Omental fat pad (tissue), 4 donors: Measurements from ENCODE around the gene IRX4. TPM values are rescaled to one million over a fixed set of nuclear protein-coding genes. Genes with fewer than 3 reads are reported as not detected.
"Not testable (repeated sequence)": the region's sequence is repeated elsewhere in the genome, so short reads cannot be mapped to it uniquely, and the experiment has no call there.

Experiments used
- ATAC-seq: fragments of 150-250 bp; one replicate; pipeline ENCODE4 v1.9.1; 2016; ENCODE audit warnings: mild to moderate bottlenecking, moderate library complexity; ENCODE audit not compliant: low FRiP score
- DNase-seq: peaks from one replicate; pipeline ENCODE4 v3.0.0-alpha.2; 2019; ENCODE audit warnings: low spot score
- total RNA-seq, 4 donors: library from RNA; depleted of rRNA; stranded (reverse); fragments of >200 nt; gene quantifications; one replicate each; pipeline ENCODE4 v1.1.0, GENCODE V29; 2016
- TF ChIP-seq, protein P1 (sequence below), 3 donors: fragments of 450-650 bp; IDR thresholded peaks; one replicate each; pipeline ENCODE4 v1.5.1; 2016 to 2017; ENCODE audit warnings: antibody characterized with exemption in 3 of 3, mild to moderate bottlenecking in 3 of 3, moderate library complexity in 2 of 3

Gene IRX4
- total RNA-seq, 4 donors from 2014 or later, result not detected

DNA sequence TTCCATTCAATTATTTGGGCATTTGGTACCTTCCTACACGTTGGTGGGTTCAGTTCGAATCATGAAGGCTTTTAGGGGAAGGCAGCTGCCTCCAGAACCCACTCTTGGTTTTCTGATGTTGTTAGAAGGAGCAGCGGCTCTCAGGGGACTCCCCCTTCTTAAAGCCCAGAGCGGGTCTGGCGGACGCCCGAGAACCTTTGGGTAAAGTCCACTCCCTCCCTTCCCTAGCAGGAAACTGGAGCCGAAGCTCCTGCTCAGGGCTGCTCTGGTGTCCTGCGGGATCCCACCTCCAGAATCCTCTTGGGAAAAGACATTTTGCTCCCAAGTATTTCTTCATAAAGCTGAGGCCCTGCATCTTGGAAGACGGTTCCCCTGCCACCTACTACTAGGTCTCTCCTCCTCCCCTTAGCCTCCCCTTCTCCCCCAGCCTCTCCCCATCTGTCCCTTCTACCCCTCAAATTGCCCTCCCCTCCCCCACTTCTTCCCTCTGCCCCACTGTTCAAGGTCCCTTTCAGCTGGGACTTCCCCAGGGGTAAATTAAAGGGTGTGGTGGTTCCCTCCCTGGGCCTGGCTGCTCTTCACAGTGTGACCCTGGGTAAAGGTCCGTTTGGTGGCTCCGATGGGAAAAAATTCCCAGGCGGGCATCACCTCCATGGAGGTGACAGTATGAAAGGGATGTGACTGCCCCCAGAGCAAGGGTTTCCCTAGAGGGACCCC, 9.3 kb downstream of the IRX4 start:
- no peak for ATAC-seq
- TF ChIP-seq, protein P1, sequence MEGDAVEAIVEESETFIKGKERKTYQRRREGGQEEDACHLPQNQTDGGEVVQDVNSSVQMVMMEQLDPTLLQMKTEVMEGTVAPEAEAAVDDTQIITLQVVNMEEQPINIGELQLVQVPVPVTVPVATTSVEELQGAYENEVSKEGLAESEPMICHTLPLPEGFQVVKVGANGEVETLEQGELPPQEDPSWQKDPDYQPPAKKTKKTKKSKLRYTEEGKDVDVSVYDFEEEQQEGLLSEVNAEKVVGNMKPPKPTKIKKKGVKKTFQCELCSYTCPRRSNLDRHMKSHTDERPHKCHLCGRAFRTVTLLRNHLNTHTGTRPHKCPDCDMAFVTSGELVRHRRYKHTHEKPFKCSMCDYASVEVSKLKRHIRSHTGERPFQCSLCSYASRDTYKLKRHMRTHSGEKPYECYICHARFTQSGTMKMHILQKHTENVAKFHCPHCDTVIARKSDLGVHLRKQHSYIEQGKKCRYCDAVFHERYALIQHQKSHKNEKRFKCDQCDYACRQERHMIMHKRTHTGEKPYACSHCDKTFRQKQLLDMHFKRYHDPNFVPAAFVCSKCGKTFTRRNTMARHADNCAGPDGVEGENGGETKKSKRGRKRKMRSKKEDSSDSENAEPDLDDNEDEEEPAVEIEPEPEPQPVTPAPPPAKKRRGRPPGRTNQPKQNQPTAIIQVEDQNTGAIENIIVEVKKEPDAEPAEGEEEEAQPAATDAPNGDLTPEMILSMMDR (IDR thresholded peaks at IDR 0.05), result no peak

DNA sequence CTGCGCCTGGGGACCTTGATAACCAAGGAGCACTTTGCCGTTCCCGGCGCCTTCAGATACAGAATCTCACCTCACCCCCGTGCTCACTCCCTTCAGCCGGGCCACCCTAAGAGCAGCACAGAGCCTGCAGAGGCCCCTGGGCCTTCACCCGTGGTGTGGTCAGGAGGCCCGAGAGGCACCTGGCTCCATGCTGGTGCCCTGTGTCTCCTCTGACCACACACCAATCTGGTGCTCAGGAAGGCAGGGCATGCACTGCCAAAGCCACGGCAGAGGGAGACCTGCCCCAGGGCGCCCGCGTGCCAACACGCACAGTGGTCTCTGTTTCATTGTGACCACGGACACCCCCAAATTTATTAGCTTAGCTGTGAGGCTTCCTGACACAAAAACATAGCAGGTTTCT, 11.3 kb downstream of the IRX4 start:
- DNase-seq (no peak), ATAC-seq (no peak)
- TF ChIP-seq, protein P1 (IDR thresholded peaks at IDR 0.05), result no peak

More for the DNA sequence above, 9.3 kb downstream of the IRX4 start:
- DNase-seq, result no peak

DNA sequence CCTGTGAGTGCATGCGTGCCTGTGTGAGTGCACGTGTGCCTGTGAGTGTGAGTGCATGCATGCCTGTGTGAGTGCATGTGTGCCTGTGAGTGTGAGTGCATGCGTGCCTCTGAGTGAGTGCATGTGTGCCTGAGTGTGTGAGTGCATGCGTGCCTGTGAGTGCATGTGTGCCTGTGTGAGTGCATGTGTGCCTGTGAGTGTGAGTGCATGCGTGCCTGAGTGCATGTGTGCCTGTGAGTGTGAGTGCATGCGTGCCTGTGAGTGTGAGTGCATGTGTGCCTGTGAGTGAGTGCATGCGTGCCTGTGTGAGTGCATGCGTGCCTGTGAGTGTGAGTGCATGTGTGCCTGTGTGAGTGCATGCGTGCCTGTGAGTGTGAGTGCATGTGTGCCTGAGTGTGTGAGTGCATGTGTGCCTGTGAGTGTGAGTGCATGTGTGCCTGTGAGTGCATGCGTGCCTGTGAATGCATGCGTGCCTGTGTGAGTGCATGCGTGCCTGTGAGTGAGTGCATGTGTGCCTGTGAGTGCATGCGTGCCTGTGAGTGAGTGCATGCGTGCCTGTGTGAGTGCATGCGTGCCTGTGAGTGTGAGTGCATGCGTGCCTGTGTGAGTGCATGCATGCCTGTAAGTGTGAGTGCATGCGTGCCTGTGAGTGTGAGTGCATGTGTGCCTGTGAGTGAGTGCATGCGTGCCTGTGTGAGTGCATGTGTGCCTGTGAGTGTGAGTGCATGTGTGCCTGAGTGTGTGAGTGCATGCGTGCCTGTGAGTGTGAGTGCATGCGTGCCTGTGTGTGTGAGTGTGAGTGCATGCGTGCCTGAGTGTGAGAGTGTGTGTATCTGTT, 12.1 kb downstream of the IRX4 start:
- DNase-seq, result not testable (repeated sequence)

DNA sequence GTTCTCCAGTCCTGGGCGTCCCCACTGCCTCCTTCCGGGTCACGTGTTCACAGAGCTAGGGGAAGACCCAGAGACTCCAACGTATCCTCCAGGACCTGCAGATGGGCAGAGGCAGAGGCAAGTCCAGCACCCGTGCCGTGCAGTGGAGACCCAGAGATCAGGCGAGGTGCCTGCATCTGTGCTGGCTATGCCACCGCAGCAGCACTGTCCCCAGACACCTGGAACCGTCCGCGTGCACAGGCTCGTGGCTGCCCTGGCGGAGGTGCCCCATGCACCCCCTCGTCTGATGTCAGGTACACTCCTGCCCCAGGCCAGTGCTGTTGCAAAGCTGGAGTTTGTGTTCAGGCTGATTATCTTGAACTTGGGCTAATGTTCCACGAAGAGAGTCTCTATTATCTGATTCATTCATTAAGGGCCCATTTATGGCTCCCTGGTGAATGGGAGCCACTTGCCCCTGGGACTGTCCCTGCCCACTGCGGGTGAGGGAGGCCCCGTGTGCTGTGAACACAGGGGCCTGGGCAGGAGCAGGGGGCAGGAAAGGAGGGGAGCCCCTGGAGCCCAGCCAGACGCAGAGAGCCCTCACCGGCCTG, 13.7 kb downstream of the IRX4 start:
- DNase-seq (no peak), ATAC-seq (no peak)
- TF ChIP-seq, protein P1 (IDR thresholded peaks at IDR 0.05), result no peak

More for the DNA sequence above, 12.1 kb downstream of the IRX4 start:
- not testable (repeated sequence) for ATAC-seq

DNA sequence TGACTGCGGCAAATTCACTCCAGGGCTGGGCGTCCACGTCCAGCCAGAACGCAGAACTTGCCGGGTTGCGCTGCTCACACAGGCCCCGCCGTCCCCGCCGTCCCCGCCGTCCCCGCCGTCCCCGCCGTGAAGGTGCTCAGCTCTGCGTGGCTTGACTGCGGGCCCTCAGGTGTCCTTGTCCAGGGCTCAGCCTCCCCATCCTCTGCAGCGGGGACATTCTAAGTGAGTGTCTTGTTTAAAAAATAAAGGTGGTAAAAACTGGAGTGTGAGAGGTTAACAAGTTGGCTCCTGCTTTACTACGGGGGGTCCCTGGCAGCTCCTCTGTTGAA, 14.9 kb downstream of the IRX4 start:
- no peak for ATAC-seq
- TF ChIP-seq, protein P1 (IDR thresholded peaks at IDR 0.05), result no peak
- DNase-seq, result no peak

DNA sequence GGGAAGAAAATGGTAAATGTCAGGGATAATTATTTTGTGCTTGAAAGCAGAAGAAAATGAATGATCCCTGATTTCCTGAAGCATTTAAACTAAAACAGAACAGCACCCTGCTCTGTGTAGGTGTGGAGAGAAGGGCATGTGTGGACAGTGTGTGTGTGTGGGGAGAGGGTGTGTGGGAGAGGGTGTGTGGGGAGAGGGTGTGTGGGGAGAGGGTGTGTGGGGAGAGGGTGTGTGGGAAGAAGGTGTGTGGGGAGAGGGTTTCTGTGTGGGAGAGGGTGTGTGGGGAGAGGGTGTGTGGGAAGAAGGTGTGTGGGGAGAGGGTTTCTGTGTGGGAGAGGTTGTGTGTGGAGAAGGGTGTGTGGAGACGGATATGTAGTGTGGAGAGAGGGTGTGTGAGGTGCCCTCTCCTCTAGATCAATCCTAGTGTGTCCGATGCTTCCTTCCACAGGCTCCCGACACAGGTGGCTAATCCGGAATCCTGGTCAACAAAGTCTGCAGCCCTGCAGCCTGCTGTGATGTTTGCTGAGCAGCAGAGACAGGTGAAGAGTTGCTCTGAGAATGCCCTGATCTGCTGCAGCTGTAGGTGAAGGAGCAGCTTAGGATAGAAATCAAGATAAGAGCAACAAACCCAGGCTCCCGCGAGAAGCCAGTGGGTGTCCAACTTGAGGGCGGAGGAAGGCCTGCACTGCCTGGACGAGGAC, 15.5 kb downstream of the IRX4 start:
- DNase-seq, result no peak
- TF ChIP-seq, protein P1 (IDR thresholded peaks at IDR 0.05), result no peak
- ATAC-seq, result no peak

DNA sequence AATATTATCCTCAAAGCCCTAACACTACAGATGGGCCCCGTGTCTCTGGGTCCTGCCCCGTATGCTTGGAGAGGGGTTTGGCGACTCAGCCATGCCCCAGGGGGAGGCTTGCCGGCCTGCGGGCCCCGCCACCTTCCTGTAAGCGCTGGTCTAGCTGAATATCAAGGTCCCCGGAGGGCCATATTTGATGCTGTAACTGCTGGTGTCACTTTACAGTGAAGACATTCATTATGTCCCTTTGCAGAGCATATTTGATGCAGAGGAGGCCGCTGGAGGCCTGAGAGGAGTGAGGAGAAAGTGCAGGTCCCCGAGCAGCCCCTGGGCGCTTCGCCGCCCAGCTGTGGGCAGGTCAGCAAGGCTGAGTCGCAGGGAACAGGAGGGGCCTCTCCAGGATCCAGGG, 16.8 kb downstream of the IRX4 start:
- DNase-seq (no peak), ATAC-seq (no peak)

More for the DNA sequence above, 16.8 kb downstream of the IRX4 start:
- TF ChIP-seq, protein P1 (IDR thresholded peaks at IDR 0.05), result no peak
